Gastroesophageal sphincter (tissue), 3 donors: Measurements from ENCODE around the gene PINK1.

Experiments
- EP300 ChIP-seq: sonication (generic); formaldehyde crosslinking; IDR thresholded peaks from one replicate; pipeline ENCODE4 v1.6.1; 2017; ENCODE audit warnings: antibody characterized with exemption, mild to moderate bottlenecking
- POLR2A ChIP-seq, 2 donors: fragments of 450-650 bp; IDR thresholded peaks; one replicate each; pipeline ENCODE4 v1.6.1; 2017; ENCODE audit warnings: antibody characterized with exemption in 2 of 2, mild to moderate bottlenecking in 2 of 2, moderate library complexity in 1 of 2
- TF ChIP-seq, protein P1 (sequence below), 4 experiments: fragments of 200-600 bp in 2 of 4; fragments of 450-650 bp in 2 of 4; sonication (generic) in 1 of 4; IDR thresholded peaks; one replicate each; pipeline ENCODE4 v1.5.1; 2017 to 2019; ENCODE audit warnings: antibody characterized with exemption in 4 of 4, mild to moderate bottlenecking in 2 of 4, moderate library complexity in 2 of 4

DNA sequence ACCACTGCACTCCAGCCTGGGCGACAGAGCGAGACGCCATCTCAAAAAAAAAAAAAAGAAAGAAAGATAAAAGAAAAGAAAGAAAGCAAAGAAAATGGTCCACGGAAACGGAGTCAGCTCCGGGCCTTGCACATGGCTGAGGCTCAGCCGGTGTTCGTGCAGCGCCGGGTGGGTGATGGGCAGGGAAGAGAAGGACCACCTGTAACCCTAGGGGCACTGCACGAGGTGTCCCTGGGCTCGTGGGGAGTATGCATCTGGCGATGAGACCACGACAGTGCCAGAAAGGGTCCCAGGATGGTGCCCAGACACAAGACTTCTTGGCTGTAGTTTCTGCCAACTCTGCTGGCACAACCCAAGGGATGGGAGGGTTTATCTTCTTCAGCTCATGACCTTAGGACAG is 38.5 kb upstream of the PINK1 start:
- TF ChIP-seq, protein P1, sequence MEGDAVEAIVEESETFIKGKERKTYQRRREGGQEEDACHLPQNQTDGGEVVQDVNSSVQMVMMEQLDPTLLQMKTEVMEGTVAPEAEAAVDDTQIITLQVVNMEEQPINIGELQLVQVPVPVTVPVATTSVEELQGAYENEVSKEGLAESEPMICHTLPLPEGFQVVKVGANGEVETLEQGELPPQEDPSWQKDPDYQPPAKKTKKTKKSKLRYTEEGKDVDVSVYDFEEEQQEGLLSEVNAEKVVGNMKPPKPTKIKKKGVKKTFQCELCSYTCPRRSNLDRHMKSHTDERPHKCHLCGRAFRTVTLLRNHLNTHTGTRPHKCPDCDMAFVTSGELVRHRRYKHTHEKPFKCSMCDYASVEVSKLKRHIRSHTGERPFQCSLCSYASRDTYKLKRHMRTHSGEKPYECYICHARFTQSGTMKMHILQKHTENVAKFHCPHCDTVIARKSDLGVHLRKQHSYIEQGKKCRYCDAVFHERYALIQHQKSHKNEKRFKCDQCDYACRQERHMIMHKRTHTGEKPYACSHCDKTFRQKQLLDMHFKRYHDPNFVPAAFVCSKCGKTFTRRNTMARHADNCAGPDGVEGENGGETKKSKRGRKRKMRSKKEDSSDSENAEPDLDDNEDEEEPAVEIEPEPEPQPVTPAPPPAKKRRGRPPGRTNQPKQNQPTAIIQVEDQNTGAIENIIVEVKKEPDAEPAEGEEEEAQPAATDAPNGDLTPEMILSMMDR (IDR thresholded peaks at IDR 0.05) = no peak
- TF ChIP-seq POLR2A (IDR thresholded peaks at IDR 0.05) (no peak), EP300 (no peak)
